ENCODE data around the gene GPR39.

DNA sequence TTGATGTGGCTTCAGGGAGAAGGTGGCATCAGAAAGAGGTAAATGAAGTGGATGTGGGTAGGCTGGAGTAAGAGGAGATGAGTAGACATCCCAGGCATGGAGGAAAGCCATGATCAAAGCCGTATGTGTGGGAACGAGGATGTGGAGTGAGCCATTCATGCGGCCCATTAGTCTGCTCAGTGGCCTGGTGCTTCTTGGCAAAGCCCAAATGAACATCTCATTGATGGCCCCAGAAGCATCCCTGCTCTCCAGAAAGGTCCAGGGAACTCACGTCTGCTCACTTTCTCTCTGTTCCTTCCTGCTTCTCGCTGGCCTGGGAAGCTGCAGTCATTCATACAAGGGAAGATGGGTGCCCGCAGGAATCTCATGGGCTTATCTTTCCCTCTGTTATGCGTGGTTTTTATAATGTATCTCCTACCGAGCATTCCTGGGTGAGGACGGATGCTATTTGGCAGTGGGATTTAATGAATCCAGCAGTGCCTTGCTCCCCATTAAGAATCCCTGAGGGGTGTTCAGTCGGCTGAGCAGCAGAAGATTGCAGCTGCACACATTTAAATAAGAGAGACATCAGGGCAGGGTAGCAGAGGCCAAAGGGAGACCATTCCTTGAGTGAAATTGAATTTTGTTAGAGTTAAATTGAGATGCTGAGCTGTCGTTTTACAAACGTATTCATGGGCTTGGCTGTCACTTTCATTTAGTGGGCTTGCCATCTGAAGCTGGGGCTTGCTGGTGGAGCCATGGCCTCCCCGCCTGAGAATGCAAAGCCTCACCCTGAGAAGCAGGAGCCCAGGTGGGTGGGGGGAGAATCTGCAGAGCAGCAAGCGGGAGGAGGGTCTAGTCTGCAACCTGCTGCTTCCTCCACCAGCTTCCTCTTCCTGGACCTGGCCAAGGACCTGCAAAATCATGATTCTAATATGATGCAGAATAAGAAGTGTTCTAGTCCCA is 188.9 kb downstream of the GPR39 start:
- TF ChIP-seq RARB (CRISPR knock-in tag; IDR thresholded peaks at IDR 0.05) (no peak), ZFP3 (CRISPR knock-in tag; IDR thresholded peaks at IDR 0.05) (no peak), ARNTL (CRISPR knock-in tag; IDR thresholded peaks at IDR 0.05; ENCODE audit: borderline replicate concordance, low read depth) (no peak), ZFP30 (CRISPR knock-in tag; IDR thresholded peaks at IDR 0.05) (no peak), PATZ1 (CRISPR knock-in tag; IDR thresholded peaks at IDR 0.05; ENCODE audit: borderline replicate concordance) (no peak), ESRRG (CRISPR knock-in tag; IDR thresholded peaks at IDR 0.05) (no peak), CSDC2 (CRISPR knock-in tag; IDR thresholded peaks at IDR 0.05) (no peak), ZNF70 (CRISPR knock-in tag; IDR thresholded peaks at IDR 0.05) (no peak), TCF4 (CRISPR knock-in tag; IDR thresholded peaks at IDR 0.05; ENCODE audit: borderline replicate concordance) (no peak), SNAI2 (CRISPR knock-in tag; IDR thresholded peaks at IDR 0.05) (no peak), POU6F1 (CRISPR knock-in tag; IDR thresholded peaks at IDR 0.05; ENCODE audit: borderline replicate concordance, low read depth) (no peak), PPARA (CRISPR knock-in tag; IDR thresholded peaks at IDR 0.05; ENCODE audit: borderline replicate concordance) (no peak)
- TF ChIP-seq, protein P1, sequence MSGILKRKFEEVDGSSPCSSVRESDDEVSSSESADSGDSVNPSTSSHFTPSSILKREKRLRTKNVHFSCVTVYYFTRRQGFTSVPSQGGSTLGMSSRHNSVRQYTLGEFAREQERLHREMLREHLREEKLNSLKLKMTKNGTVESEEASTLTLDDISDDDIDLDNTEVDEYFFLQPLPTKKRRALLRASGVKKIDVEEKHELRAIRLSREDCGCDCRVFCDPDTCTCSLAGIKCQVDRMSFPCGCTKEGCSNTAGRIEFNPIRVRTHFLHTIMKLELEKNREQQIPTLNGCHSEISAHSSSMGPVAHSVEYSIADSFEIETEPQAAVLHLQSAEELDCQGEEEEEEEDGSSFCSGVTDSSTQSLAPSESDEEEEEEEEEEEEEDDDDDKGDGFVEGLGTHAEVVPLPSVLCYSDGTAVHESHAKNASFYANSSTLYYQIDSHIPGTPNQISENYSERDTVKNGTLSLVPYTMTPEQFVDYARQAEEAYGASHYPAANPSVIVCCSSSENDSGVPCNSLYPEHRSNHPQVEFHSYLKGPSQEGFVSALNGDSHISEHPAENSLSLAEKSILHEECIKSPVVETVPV (CRISPR knock-in tag; IDR thresholded peaks at IDR 0.05): no peak
- TF ChIP-seq, protein P2, sequence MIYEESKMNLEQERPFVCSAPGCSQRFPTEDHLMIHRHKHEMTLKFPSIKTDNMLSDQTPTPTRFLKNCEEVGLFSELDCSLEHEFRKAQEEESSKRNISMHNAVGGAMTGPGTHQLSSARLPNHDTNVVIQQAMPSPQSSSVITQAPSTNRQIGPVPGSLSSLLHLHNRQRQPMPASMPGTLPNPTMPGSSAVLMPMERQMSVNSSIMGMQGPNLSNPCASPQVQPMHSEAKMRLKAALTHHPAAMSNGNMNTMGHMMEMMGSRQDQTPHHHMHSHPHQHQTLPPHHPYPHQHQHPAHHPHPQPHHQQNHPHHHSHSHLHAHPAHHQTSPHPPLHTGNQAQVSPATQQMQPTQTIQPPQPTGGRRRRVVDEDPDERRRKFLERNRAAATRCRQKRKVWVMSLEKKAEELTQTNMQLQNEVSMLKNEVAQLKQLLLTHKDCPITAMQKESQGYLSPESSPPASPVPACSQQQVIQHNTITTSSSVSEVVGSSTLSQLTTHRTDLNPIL (CRISPR knock-in tag; IDR thresholded peaks at IDR 0.05; ENCODE audit: low read depth): no peak
